K562 (cell line): ENCODE data around the gene ATP6V0A1. TPM values are rescaled to one million over a fixed set of nuclear protein-coding genes. Genes with fewer than 3 reads are reported as not detected.

Source experiments
- BACH1 ChIP-seq: fragments of 200-800 bp; sonication (Bioruptor generic); IDR thresholded peaks from 2 replicates; pipeline ENCODE4 v1.6.1; 2016; ENCODE audit warnings: missing genetic modification characterization, missing compliant biosample characterization
- CBX2 ChIP-seq: fragments of 200-600 bp; sonication (generic); IDR thresholded peaks from one replicate; pipeline ENCODE4 v1.6.1; 2012; ENCODE audit warnings: mild to moderate bottlenecking, low read length, inconsistent platforms; ENCODE audit not compliant: insufficient read depth, poor library complexity, severe bottlenecking
- EP300 ChIP-seq: IDR thresholded peaks from 2 replicates; pipeline ENCODE4 v1.6.1; 2012; ENCODE audit warnings: low read length, improper control_type of control experiment
- GABPB2 ChIP-seq: fragments of 250-450 bp; sonication (Bioruptor Pico); conservative IDR thresholded peaks from 2 replicates; pipeline ENCODE4 v1.5.1; 2021; ENCODE audit warnings: mild to moderate bottlenecking
- GTF2E2 ChIP-seq: fragments of 200-800 bp; sonication (Bioruptor generic); IDR thresholded peaks from 2 replicates; pipeline ENCODE4 v1.6.1; 2016; ENCODE audit warnings: missing genetic modification characterization, missing compliant biosample characterization
- KDM4B ChIP-seq, 2 experiments: fragments of 450-650 bp in 1 of 2; sonication (generic) in 1 of 2; IDR thresholded peaks; 2 replicates each; pipeline ENCODE4 v1.6.1; 2016 to 2017; ENCODE audit warnings: borderline replicate concordance in 2 of 2, antibody characterized with exemption in 1 of 2, low read depth in 1 of 2, mild to moderate bottlenecking in 1 of 2
- NCOA4 ChIP-seq: fragments of 450-650 bp; IDR thresholded peaks from 2 replicates; pipeline ENCODE4 v1.6.1; 2018; ENCODE audit warnings: mild to moderate bottlenecking; ENCODE audit not compliant: partially characterized antibody
- POLR2A ChIP-seq: fragments of 450-650 bp; conservative IDR thresholded peaks from 2 replicates; pipeline ENCODE4 v1.6.1; 2016
- POLR2B ChIP-seq: fragments of 450-650 bp; IDR thresholded peaks from 2 replicates; pipeline ENCODE4 v1.6.1; 2018; ENCODE audit warnings: low read depth; ENCODE audit not compliant: partially characterized antibody
- RAD51 ChIP-seq: fragments of 450-650 bp; IDR thresholded peaks from 2 replicates; pipeline ENCODE4 v1.7.1; 2016; ENCODE audit warnings: low read depth, mild to moderate bottlenecking, borderline replicate concordance
- RBM15 ChIP-seq: fragments of 200-400 bp; formaldehyde crosslinking; IDR thresholded peaks from 2 replicates; pipeline ENCODE4 v1.6.1; 2018; ENCODE audit warnings: mild to moderate bottlenecking, low read length, moderate library complexity; ENCODE audit not compliant: insufficient read depth
- RCOR1 ChIP-seq, 2 experiments: IDR thresholded peaks; 2 replicates each; pipeline ENCODE4 v1.6.1; 2012; ENCODE audit warnings: low read depth in 2 of 2, low read length in 2 of 2, borderline replicate concordance in 1 of 2, improper control_type of control experiment in 1 of 2
- SMARCA5 ChIP-seq: fragments of 450-650 bp; IDR thresholded peaks from 2 replicates; pipeline ENCODE4 v1.6.1; 2016
- USF1 ChIP-seq: sonication (generic); formaldehyde crosslinking; IDR thresholded peaks from 2 replicates; pipeline ENCODE4 v1.9.0; 2022; ENCODE audit warnings: mild to moderate bottlenecking, missing genetic modification reagents
- ZBED1 ChIP-seq: IDR thresholded peaks from 2 replicates; pipeline ENCODE4 v1.6.1; 2014
- ZBTB8A ChIP-seq: fragments of 450-650 bp; IDR thresholded peaks from 2 replicates; pipeline ENCODE4 v1.6.1; 2018; ENCODE audit warnings: mild to moderate bottlenecking, moderate library complexity; ENCODE audit not compliant: partially characterized antibody
- ZBTB9 ChIP-seq: fragments of 450-650 bp; formaldehyde crosslinking; IDR thresholded peaks from 2 replicates; pipeline ENCODE4 v1.4.0; 2020; ENCODE audit warnings: mild to moderate bottlenecking, moderate library complexity
- ZNF253 ChIP-seq: fragments of 250-450 bp; sonication (Bioruptor Pico); conservative IDR thresholded peaks from 2 replicates; pipeline ENCODE4 v1.6.1; 2021; ENCODE audit warnings: mild to moderate bottlenecking
- polyA plus RNA-seq, 8 experiments: library from polyadenylated mRNA; depleted of rRNA in 4 of 8; stranded (reverse) in 5 of 8; unstranded in 3 of 8; fragments of >200 nt; fragmentation: Nextera tagmentation in 2 of 8; fragmentation: Illumina TruSeq in 1 of 8; extraction: Ambion mirVana in 2 of 8; extraction: Trizol in 1 of 8; gene quantifications; 2 replicates each; pipeline versions ENCODE4 v1.2.1 to v1.2.3, GENCODE V29; 2011 to 2014; ENCODE audit warnings: inconsistent platforms in 1 of 8, missing spikeins in 1 of 8
- total RNA-seq, 7 experiments: library from RNA; depleted of rRNA in 6 of 7; stranded (reverse); fragments of >200 nt in 6 of 7; fragmentation: Illumina TruSeq in 2 of 7; extraction: Trizol in 2 of 7; gene quantifications; 2 replicates each; pipeline versions ENCODE4 v1.2.1 to v1.2.3, GENCODE V29; 2011 to 2021; ENCODE audit warnings: low replicate concordance in 1 of 7
- TF ChIP-seq, protein P1 (sequence below): sonication (generic); formaldehyde crosslinking; IDR thresholded peaks from 2 replicates; pipeline ENCODE4 v1.9.0; 2022; ENCODE audit warnings: mild to moderate bottlenecking, missing genetic modification reagents
- TF ChIP-seq, protein P2 (sequence below): sonication (generic); formaldehyde crosslinking; IDR thresholded peaks from 2 replicates; pipeline ENCODE4 v1.5.0; 2020; ENCODE audit warnings: missing genetic modification reagents
- TF ChIP-seq, protein P3 (sequence below): fragments of 450-650 bp; formaldehyde crosslinking; IDR thresholded peaks from 2 replicates; pipeline ENCODE4 v1.4.0; 2020; ENCODE audit warnings: mild to moderate bottlenecking, moderate library complexity

Gene ATP6V0A1
- total and polyA plus RNA-seq, 9 of the 15 experiments (the other 6 are each of a cell fraction or from before 2014, with no cell fraction given), result 11.8 to 158 (median 75.5) TPM

- TF ChIP-seq, protein P1, sequence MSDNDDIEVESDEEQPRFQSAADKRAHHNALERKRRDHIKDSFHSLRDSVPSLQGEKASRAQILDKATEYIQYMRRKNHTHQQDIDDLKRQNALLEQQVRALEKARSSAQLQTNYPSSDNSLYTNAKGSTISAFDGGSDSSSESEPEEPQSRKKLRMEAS, result peak; percentile 76
- TF ChIP-seq ZBTB8A, result no peak
- no peak for TF ChIP-seq GABPB2 (CRISPR knock-in tag)
- TF ChIP-seq, protein P2, sequence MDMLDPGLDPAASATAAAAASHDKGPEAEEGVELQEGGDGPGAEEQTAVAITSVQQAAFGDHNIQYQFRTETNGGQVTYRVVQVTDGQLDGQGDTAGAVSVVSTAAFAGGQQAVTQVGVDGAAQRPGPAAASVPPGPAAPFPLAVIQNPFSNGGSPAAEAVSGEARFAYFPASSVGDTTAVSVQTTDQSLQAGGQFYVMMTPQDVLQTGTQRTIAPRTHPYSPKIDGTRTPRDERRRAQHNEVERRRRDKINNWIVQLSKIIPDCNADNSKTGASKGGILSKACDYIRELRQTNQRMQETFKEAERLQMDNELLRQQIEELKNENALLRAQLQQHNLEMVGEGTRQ (CRISPR knock-in tag), result peak; percentile 32; the same call in 1 of the 2 replicates
- TF ChIP-seq POLR2B, result peak; percentile 69
- TF ChIP-seq RAD51, result peak; percentile 21; the same call in 1 of the 2 replicates
- TF ChIP-seq ZNF253 (CRISPR knock-in tag), result no peak
- no peak for TF ChIP-seq ZBTB9 (CRISPR knock-in tag)
- TF ChIP-seq, protein P3, sequence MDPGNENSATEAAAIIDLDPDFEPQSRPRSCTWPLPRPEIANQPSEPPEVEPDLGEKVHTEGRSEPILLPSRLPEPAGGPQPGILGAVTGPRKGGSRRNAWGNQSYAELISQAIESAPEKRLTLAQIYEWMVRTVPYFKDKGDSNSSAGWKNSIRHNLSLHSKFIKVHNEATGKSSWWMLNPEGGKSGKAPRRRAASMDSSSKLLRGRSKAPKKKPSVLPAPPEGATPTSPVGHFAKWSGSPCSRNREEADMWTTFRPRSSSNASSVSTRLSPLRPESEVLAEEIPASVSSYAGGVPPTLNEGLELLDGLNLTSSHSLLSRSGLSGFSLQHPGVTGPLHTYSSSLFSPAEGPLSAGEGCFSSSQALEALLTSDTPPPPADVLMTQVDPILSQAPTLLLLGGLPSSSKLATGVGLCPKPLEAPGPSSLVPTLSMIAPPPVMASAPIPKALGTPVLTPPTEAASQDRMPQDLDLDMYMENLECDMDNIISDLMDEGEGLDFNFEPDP (CRISPR knock-in tag), result no peak
- 0 out of 2 replicates have a peak, but pooled peaks have one; percentile 13 for TF ChIP-seq GTF2E2 (tag)
- TF ChIP-seq RCOR1 (IDR thresholded peaks at IDR 0.05; ENCODE audit: borderline replicate concordance in 1 of 2, low read depth in 2 of 2, low read length in 2 of 2), result peak in 1 of 2 experiments; percentile 36; a peak in 1 of 4 replicates
- no peak for TF ChIP-seq RBM15
- peak; percentile 59 for TF ChIP-seq USF1
- no peak for TF ChIP-seq CBX2
- no peak for TF ChIP-seq BACH1
- TF ChIP-seq SMARCA5, result no peak
- no peak; a peak in 1 of 4 replicates for TF ChIP-seq KDM4B (IDR thresholded peaks at IDR 0.05; ENCODE audit: borderline replicate concordance in 2 of 2, low read depth in 1 of 2)
- no peak for TF ChIP-seq ZBED1
- TF ChIP-seq POLR2A, result peak; percentile 77
- TF ChIP-seq NCOA4, result no peak
- TF ChIP-seq EP300, result no peak; the same call in 1 of the 2 replicates
Observed at GRCh38 chr17:42458497-42459255, at the start of gene ATP6V0A1 (continued).
